Activated CD8-positive, alpha-beta memory T cell treated with anti-CD3 and anti-CD28 coated beads, Interleukin-2, amount 50 U/mL, for 1 hour (primary cell): Measurements from ENCODE around the gene ADAM10.
"Not testable (repeated sequence)": the region's sequence is repeated elsewhere in the genome, so short reads cannot be mapped to it uniquely, and the experiment has no call there.

Experiments used
- DNase-seq: peaks from one replicate; pipeline ENCODE4 v3.0.0-alpha.2; 2020; ENCODE audit errors: extremely low read depth

Gene ADAM10

DNA sequence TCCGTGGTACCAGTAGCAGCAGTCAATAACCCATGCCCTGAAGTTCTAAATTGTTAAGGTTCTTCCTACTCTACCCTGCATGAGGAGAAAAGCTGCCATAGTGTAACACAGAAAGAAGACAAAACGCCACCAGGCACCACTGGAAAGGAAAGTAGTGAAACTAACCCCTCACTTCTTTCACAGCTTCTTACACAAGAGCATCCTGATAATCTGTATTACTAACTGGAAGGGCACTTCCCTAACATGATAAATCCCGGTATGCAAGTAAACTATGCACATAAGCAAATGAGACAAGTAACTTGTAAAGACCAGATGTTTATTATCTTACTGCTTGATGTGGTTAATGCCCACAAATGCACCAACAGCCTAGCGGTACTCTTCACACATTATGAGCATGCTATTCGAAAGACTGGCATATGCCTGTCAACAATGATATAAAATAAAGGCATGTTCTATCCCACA lies 141.3 kb downstream of the ADAM10 start:
- no peak for DNase-seq

DNA sequence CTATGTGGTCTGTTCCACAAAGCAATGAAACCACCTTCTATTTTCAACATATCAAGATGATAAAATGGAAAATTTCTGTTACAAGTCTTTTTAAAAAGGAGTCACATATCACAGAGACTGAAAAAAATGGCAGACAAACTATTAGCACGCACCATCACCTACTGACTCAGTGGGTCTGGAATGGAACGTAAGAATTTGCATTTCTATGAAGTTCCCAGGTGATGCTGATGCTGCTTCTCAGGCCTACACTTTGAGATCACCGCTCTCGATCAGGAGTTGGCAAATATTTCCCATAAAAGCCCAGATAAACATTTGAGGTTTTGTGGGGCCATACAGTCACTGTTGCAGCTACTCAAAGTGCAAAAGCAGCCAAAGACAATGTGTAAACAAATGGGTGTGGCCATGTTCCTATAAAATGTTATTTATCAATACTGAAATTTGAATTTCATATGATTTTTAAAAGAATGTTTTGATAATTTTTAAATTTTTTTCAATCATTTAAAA lies 142.9 kb downstream of the ADAM10 start:
- no peak for DNase-seq

DNA sequence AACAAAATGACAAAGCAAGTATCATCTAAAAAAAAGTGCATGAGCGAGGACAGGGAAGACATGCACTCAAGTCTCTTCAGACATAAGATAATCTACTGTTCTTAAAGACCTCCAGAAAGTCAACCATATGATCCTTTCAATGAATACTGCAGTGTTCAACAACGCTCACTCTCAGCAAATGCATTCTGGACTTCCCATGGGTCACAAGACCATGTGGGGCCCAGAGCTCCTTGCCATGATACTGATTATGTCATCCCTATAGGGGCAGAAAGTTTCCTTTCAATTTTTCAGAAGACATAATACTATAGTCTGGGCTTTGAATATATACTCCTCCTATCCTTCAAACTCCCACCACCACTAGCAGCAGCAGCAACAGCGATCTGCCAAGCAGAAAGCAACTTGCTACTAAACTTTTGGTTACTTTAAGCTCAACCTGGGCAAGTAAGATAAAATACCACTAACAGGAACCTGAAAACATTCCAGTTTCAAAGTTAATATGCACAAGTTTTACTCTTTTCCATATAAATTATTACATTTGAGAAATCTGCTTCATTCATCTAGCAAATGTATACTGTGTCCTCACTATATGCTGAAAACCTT lies 143.5 kb downstream of the ADAM10 start:
- no peak for DNase-seq

DNA sequence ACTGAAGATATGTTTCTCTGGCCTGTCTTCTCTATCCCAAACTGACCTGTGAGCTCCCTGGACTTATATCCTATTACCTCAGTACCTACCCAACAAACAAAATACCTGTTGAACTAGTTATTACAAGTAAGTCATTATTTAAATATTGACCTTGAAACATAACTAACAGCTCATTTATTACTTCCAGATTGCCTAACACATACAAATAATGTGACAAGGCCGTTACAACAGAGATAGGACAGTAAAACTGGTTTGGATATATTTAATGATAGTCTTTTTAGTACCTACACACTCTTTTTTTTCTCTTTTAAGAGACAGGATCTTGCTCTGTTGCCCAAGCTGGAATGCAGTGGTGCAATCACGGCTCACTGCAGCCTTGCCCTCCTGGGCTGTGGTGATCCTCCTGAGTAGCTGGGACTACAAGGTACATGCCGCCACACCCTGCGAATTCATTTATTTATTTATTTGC lies 145.0 kb downstream of the ADAM10 start:
- no peak for DNase-seq

DNA sequence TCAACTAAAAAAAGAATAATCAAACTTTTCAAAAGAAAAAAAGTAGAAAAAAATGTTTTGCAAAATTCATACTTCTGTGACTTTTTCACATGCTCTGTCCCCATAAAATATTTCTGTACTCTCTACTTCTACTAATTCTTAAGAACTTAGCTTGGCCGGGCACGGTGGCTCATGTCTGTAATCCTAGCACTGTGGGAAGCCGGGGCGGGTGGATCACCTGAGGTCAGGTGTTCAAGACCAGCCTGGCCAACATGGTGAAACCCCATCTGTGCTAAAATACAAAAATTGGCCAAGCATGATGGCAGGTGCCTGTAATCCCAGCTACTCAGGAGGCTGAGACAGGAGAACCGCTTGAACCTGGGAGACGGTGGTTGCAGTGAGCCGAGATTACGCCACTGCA lies 145.6 kb downstream of the ADAM10 start:
- not testable (repeated sequence) for DNase-seq

DNA sequence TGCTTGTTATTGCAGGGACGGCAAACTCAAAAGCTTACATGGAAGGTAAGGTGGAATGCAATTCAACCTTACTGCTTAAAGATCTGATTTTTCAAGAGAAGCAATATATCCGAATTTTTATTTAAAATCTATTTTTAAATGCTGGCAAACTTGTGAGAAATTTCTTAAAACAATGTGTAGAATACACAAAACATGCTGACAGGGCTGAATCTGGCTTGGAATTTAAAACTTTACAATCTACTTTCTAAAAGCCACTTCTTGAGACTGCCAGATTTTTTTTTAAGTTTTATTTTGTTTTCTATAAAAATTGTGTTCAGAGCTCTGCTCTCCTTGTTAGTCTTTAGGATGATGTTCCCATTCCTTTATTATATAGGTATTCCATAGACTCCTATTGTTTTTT lies 146.7 kb downstream of the ADAM10 start:
- no peak for DNase-seq

DNA sequence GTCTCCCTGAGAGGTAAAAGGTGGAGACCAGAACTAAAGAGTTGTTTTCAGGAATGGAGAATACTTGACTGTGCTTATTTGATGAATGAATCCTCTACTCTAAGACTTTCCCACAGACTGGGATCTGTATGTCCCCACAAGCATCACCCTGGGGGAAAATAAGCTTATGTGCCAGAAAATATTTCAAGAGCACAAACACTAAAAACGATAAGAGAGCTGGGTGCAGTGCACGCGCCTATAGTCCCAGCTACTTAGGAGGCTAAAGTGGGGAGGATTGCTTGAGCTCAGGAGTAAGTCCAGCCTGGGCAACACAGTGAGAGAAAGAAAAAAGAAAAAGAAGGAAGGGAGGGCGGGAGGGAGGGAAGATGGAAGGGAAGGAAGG lies 150.7 kb downstream of the ADAM10 start:
- DNase-seq: no peak

DNA sequence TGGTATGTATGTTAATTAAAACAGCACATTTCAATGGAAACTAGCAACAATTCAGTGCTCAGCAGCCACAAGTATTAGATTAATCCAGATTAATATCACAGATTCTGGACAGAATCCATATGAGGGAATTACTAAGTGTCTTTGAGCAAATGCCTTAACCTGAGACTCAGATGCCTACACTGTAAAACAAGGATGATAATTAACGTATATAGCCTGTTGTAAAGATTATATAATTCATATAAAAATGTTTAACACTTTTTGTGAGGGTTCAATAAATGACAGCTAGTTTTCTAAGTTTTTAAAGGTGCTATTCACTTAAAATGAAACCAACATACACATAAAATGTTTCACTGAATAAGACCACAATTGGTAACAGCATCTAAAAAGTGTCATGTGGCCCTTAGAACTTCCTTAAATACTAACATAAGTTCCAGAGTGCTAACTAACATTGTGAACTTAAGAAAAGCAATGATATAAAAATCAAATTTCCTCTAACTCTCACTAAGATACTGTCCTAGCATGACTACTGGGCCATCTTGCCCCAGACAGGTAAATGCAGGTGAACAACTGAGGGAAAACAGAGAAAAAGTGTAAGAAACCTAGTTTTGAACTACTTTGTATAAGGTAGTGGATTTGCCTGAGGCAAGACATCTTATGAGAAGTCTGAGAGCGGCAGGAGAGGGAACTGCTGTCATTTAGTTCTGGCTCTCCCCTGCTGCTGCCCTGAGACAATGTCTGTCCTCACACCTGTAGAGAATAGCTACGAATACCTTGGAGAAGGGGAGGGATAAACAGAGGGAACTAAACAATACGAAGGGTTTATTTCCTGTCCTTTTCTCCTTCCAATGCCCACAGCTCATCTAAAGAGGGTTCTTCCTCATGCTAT lies 151.3 kb downstream of the ADAM10 start:
- no peak for DNase-seq

DNA sequence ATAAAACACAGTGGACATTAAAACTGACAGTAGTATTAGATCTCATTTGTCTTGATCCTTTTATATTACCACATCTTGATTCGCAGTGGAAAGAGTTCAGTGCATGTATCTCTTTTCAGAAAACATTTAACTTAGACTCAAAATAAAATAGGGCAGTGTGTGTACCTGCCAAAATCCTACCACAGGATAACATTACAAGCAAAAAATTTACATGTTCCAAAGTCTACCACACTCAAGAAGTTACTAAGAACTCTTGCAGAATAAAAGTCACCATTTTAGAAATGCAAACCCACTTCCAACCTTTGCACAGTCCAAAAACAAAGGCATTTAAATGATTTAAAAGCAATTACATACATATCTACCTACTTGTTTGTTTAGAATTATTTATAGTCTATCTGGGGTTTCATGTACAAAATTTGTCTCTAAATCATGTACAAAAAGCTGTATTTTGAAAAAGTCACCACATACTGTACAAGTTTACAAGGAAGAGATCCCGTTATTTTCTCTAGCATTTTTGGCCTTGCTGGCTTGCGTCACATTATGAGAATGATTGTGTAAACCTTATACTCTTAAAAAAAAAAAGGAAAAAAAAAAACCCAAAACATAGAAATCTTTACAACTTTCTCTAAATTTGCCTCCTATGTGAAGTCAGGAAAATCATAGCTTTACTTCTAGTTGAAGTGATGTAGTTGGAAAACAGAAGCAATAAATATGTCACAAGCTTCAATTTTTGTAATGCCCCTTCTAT lies 153.8 kb downstream of the ADAM10 start:
- DNase-seq: no peak

DNA sequence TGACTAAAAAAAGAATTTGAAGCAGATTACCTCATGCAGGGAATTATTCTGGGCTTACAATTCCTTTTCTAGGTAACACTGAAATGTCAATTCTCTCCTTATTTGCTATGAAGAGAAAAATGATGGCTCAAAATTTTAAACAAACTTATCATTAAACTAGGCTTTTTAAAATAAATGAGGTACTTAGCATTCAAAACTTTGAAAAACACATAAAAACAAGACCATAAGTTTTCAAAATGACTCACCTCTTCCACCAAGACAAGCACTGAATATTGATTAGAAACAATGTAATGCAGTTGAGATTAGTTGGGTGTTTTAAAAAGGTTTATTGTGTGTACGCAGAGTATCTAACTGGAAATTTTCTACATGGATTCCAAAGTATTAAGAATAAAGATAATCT lies 154.6 kb downstream of the ADAM10 start:
- DNase-seq: no peak

DNA sequence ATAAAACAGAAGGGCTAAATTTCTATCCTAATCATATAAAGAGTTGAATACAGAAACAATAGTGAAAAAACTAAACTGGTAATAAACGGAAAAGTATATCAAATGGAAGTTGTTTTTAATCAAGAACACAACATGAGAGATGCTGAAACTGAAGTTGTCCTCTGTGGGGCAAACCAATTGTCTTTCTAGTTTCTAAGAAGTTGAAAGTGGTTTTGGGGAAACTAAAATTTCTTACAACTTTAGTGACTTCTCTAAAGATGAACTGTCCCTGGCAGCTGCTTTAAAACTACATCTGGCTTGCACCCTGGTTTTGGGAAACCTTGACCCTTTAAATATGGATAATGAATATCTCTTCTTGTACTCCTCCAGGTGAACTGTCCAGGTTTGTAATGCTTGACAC lies 155.6 kb downstream of the ADAM10 start:
- no peak for DNase-seq

DNA sequence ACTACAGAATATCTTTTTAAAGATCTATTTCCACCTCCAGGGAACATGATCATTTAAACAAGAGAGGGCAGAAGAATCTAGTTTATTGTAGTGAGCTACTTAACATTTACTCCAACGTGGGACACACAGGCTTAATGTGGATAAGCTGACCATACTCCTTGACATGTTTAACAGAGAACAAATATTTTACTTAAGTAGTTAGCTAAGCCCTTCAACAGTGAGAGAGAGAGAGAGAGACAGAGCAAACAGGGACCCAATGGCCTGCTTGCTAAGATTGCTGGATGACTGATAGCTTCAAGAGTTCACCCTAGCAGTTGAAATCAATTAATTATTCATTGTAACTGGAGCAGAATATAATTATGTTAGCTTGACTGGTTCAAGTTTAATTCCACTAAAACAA lies 158.6 kb downstream of the ADAM10 start:
- no peak for DNase-seq

DNA sequence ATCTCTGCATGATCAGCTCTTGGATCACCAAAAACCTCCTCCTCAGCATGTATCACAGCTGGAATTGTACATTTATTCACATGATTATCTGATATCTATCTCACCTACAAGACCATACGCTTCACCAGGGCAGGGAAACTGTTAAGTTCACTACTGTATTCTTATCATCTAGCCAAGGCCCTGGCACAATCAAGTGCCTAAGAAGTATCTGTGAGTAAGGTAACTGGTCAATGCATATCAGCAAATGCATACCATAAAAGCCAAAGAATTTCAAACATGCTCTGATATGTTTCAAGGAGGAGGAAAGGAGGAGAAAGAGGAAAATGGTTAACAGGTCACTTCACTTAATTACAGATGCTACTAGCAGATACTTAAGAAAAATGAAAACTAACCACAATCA lies 159.3 kb downstream of the ADAM10 start:
- DNase-seq: no peak

DNA sequence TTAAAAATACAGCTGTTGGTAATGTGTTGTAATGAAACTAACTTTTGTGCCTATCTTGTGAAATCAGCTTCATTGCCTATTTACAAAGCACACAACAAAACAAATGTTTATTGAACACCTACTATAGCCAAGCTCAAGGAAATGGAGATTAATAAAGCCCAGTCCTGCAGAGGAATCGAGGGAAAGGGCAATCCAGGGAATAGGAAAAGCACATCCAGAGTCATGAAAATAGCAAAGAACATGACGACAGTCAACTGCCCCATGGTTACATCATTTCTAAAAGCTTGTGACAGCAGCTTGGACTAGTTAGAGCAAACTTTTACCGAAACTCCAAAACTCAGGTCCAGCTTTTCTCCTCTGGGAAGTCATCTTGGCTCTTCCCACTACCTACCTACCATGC lies 160.5 kb downstream of the ADAM10 start:
- DNase-seq: no peak

DNA sequence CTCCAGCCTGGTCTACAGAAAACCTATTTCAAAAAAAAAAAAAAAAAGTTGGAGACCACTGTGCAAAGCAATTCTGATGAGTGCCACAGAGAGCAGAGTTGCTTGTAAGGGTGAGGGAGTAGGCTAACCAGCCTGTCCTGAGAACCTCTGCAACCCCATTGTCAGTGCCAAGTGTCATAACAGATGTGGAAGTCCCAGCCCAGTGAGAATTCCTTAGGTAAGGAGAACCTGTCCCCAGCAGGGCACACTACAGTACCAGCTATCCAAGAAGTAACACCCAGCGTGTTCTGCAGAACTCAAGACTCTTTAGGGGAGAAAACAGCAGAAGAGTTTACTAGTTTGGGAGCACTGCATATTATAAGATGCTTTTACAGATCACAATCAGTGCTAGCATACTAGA lies 161.4 kb downstream of the ADAM10 start:
- DNase-seq: no peak

DNA sequence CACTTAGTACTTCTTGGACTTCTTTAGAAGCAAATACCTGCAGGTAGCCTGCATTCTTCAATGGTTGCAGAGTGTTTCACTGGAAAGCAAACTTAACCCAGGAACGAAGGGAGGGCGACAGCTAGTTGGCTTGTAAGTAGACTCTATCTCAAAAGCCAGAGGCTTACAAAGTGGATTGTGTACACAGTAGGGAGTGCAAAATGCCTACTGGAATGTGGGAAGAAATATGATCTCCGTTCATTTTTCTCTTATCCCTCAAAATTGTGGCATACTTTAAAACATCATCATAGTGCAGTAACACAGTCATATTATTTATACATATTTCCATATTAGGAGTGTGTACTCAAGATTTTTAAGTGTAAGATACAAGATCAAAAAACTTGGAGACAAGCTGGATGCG lies 162.0 kb downstream of the ADAM10 start:
- no peak for DNase-seq

DNA sequence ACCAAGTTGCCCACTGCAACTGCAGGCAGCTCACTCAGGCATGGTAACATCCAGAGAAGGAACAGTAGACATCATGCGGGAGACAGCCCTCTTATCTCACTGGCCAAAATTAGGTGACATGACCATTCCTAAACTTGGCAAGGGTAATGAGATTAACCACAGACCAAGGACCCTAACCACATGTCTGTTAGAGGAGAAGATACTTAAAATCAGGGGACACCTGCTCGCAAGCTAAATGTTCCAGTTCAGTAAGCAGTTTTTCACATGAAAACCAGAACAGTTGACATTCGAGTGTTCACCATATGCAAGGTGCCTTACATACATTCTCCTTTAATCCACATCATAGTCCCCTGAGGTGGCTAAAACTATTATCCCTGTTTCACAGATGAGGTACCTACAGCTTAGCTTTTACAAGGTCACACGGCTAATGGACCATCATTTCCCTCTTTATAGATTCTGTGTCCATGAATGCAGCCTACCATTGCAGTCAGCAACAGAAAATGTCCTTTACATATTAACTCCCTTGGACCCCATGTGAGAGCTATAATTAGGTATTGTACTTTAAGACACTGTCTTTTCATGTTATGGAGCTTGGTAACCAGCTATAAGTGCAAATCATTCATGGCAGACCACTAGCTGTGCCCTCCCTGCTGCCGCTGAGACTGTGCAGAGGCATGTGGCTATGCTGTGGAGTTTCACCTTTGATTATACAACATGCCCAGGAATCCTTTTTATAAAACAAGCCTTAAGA lies 163.6 kb downstream of the ADAM10 start:
- DNase-seq: no peak

DNA sequence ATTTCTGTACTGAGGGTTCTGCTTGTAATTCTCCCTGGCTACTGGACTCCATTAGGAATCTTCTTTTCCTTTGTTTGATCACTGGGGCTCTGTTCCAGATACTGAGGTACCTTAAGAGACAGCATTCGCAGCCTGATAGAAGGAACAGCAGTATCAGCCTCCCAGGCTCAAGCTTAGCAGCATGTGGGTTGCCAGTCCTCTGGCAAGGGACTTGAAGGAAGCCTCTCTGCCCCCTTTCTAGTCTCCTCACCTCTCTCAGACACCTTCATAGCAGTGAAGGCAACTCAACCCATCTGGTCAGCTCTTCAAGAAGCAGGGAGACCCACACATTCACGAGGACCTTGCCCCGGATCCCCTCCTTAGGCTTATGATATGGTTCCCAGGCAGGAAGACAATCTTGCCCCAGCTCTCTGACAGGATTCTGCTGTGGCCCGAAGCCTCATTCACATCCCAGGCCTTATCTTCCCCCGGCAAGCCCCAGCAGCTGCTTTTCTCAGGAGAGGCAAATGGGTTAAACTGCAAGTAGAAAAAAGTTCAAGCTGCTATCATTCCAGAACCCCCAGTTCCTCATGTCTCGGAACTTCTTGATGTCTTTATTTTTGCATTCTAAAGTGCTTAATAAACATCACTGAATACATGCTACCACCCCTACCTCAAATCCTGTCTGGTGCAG lies 164.6 kb downstream of the ADAM10 start:
- DNase-seq: no peak

DNA sequence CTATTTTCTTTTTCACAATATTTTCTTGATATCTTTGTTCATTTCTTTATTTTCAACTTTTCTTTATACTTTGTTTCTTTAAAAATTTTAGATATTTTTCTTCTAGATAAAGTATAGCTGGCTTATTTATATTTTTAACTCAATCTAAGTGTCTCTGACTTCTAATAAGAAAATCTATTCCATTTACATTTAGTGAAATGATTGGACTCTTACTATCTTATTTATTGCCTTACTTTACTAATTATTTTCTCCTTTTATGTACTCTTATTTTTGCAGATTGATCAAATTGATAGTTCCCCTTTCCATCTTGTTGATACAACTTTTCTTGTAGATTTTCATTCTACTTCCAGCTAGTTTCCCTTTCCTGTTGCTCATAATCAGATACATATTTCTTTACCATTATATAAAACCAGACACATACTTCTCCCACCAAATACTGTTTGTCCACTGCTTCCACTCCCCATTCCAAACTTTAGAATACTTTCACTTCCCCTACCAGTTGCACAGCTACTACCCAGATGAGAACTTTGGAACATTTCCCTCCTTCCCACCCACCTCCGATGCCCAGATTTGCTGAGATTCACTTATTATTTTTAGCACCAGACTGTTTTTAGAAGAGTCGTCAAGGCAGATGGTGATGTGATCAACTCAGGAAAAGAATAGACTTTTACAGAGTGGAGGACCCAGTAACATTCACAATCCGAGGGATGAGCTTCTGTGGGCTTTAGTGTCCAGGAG lies 166.2 kb downstream of the ADAM10 start:
- no peak for DNase-seq

DNA sequence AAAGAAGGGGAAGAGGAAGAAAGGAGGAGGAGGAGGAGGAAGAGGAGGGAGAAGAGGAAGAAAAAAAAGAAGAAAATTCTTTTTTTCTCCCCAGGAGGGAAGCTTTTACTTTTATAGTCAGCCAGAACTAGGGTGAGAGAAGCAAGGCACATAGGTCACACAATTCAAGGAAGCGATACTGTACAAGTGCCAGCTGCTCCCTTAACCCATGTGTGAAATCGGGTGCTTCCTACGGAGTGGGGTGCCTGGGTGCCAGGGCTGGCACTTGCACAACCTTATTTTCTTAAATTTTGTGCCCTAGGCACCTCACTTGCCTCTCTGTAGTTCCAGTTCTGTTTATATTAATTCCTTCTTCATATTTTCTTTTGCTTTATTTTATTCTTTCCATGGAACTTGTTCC lies 167.3 kb downstream of the ADAM10 start:
- no peak for DNase-seq
